HL-60 (cell line): Measurements from ENCODE around the gene ALAD.

Source experiments
- CTCF ChIP-seq: IDR thresholded peaks from one replicate; pipeline ENCODE4 v1.5.1; 2011; ENCODE audit warnings: low read length, control low read depth, inconsistent platforms; ENCODE audit not compliant: insufficient read depth
- SPI1 ChIP-seq: IDR thresholded peaks from 2 replicates; pipeline ENCODE4 v1.6.1; 2012; ENCODE audit warnings: low read depth, mild to moderate bottlenecking, borderline replicate concordance

GRCh38 chr9:113352411-113352810, 48.7 kb downstream of the ALAD start:
- TF ChIP-seq CTCF (no peak), SPI1 (no peak)
